Measurements from ENCODE around the gene KANK4.

The KANK4 gene

DNA sequence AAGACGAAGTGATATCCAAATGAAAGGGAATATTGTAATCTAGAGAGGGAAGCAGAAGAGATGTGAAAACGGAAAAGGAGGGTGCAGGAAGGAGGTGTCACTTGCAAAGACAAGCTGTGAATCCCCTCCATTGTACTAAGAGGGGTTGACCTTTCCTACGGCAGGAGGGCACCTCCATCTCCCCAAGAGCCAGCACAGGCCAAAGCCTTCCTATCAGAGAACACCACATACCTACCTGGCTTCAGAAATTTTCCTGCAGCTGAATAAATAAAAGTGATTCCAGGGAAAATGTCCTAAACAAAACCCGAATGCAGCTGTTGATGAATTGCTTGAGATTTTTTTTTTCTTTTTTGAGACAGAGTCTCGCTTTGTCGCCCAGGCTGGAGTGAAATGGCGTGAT is 14.3 kb downstream of the KANK4 start:
- no peak for DNase-seq (ENCODE audit: low spot score)

DNA sequence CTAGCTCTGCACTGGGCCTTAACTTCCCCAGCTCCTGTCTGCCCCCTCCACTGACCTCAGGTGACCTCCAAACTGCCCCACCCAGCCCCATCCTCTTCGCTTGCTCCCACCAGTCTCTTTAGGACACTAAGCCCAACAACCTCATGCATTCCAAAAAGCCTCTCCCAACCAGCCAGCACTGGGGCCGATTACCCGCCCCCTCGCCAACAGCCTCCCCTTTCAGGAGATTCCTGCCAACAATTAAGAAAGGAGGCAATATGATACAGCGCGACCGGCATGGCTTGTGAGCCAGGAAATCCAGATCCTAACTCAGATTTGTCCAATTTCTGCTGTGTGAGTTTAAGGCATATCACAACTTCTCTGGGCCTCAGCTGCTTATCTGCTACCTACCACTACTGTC is 14.7 kb downstream of the KANK4 start:
- DNase-seq (ENCODE audit: low spot score): no peak

DNA sequence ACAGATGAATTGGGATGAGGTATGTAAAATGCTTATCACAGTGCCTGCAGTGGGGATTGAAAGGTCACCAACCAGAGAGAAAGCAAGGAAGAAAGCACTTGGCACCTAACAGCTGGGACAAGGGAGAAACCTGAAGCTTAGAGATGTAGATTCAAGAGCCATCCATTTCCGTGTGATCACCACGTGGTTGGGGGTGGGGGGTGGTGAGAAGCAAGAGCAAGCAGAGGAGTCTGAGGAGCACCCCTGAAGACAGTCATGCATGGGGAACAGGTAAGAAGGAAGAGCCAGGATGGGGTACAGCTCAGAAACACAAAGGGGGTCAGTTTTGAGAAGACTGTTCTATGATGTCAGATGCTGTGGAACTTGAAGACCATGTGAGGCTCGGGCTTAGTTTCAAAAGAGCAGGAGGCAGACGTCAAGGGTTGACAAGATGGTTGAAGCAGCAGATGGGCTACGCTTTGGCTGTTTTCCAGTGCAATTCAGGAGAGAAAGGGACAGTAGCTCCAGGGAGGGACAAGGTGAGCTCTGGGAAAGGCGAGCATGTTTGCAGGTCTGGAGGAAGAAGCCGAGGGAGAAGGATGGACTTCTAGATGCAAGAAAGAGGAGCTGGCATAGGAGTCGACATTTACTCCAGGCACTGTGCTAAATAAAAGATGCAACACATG is 17.4 kb downstream of the KANK4 start:
- no peak for DNase-seq (ENCODE audit: low spot score)

DNA sequence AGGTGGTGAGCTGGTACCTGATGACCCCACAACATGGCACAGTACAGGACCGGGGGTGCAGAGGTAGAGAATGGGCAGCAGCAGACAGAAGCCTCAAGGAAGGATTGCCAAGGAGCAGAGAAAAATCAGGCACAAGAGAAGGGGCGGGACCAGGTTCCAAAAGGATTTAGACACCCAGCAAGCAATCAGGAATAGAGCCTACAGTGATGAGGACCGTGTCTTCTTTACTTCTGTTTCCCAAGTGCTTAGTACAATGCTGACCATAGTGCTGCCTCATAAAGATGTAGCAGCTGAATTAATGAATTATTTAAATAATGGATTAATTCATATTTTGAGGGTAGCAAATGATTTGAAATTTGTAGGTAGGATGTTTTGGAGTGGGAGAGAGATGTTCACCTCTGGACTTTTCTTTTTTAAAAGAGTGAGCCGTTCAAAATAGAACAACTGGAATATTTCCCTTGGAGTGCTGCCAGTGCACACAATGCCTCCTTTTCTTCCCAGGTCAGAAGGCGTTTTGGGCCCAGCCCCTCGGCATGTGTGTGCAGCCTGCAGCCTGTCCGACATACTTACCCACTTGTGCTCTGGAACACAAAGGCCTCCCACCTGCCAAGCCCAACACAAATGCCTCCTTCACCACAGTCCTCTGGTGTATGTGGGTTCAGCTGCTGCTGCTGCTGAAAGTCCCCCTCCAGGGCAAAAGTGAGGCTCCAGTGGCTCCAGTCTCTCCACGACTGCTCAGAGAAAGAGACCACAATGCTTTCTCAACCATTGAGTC is 19.6 kb downstream of the KANK4 start:
- no peak for DNase-seq (ENCODE audit: low spot score)

DNA sequence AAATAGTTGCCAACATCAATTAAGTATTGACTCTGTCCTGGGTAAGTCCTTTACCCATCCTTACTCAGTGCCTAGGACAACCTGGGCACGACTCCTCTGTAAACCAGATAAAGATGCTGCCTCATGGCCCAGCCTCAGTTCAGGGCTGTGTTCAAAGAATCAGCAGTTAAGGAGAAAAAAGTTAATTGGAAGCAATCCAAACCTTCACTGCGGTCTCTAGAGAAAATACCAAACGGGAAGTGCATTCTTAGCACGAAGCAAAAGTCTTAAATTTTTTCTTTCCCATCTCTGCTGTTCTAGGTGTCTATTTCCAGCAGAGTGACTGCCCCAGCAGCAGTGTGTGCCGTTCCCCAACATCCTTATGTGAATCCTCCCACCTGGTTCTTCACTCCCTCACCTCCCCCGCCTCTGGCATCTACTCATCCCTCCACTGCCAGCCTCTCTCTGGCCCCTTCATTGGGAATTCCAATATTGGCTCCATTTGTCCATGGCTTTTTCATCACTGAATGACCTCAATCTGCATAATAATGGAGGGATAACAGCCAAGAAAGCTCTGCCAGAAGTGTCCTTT is 23.2 kb downstream of the KANK4 start:
- DNase-seq (ENCODE audit: low spot score): no peak

GRCh38 chr1:62294261-62294660 is 25.0 kb downstream of the KANK4 start:
- no peak for DNase-seq (ENCODE audit: low spot score)

DNA sequence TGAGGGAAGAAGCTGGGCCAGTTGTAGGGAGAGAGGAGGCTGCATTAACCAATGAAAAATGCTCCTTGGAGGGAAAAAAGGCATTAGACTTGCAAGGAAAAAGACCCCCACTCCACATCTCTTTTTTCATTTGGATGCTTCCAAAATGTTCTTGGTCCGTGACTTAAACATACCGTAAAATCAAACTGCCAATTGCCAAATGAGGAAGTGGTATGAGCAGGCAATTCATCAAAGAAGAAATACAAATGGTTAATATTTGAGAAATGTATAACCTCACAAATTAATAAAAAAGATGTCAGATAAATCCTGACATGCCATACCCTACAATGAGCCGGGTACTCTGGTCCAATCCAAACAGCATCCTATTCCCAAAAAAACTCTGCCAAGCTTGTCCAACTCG is 30.6 kb downstream of the KANK4 start:
- DNase-seq (ENCODE audit: low spot score): no peak

GRCh38 chr1:62288224-62288623 is 31.0 kb downstream of the KANK4 start:
- no peak for DNase-seq (ENCODE audit: low spot score)

GRCh38 chr1:62286786-62287224 is 32.4 kb downstream of the KANK4 start:
- no peak for DNase-seq (ENCODE audit: low spot score)

GRCh38 chr1:62285984-62286785 is 33.0 kb downstream of the KANK4 start:
- no peak for DNase-seq (ENCODE audit: low spot score)

DNA sequence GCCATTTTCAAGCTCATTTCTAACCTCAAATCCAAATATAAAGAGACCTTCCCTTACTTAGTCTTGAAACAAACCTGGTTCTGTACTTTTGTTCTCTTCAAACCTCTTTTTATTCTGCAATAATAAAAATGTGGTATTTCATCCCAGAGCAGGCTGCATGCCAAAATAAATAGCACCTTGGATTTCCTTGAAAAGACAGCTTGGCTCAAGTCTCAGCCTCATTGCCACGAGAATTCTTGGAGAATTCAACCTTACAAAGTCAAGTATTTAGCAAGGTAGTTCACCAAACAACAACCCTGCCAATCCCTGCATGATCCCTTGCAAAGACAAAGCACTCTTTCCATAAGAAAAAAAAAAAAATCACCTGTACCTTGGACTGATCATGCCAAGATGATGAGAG is 33.8 kb downstream of the KANK4 start:
- no peak for DNase-seq (ENCODE audit: low spot score)

- no peak for DNase-seq (ENCODE audit: low spot score)
These were observed 35.2 kb downstream of the KANK4 start for GRCh38 chr1:62283986-62284385.

DNA sequence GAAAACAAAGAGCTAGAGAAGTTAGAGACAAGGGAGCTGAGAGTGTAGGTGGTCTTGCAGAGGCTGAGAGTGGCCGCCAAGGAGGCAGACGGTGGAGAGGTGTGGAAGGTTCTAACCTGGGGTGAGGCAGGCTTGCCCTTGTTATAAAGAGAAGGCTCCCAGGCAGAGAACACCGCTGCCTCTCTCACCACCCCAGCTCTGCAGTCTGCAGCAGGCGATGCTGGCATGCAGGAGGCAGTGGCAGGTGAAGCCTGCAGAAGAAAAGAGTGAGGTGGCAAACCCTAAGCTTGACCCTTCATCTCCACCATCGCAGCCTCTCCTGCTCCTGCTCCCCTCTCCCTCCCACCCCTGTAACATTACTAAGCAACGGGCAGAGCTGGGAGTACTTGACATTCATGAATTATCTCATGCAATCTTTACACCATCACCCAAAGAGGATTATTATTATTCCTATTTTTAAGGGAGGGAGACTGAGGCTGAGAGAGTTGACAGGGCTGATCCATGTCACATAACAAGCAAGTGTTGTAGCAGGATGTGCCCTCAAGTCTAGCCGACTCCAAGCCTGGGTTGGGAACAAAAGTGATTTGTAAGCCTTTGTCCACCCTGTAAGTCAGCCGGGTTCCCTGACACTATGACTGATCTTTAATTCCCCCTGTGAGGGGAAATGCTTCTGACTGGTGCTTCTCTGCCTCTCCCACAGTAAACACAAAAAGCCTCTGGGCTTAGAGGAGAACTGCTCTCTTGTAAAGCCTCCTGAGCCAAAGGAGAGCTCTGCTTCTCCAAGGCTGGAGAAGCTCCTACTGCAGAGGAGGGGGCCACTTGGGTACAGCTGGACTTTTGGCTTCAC is 36.1 kb downstream of the KANK4 start:
- no peak for DNase-seq (ENCODE audit: low spot score)

- DNase-seq (ENCODE audit: low spot score): no peak
These were observed 37.2 kb downstream of the KANK4 start for GRCh38 chr1:62281922-62282555.

DNA sequence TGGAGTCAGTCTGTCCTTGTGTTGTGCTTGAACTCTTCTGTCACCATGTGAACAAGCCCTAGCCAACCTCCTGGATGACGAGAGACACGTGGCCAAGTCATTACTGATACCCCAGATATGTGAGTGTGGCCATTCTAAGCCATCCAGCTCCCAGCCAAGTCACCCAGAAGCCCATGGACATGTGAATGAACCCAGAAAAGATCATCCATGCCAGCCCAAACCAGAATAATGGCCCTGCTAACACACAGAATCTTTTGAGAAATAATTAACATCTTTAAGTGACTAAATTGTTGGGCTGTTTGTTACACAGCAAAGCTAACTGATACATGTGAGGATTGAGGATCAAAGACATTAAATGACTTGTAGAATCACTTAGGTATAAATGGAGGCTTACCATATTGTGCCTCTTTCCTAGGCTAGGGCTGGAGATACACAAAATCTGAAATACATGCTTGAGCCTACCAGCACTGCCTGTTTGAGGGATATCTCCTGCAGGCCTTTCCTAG is 38.2 kb downstream of the KANK4 start:
- no peak for DNase-seq (ENCODE audit: low spot score)

GRCh38 chr1:62280150-62280549 is 39.1 kb downstream of the KANK4 start:
- no peak for DNase-seq (ENCODE audit: low spot score)

- no peak for DNase-seq (ENCODE audit: low spot score)
These were observed 42.4 kb downstream of the KANK4 start for GRCh38 chr1:62276791-62277190.

GRCh38 chr1:62274496-62275485 is 44.4 kb downstream of the KANK4 start:
- DNase-seq (ENCODE audit: low spot score): no peak

DNA sequence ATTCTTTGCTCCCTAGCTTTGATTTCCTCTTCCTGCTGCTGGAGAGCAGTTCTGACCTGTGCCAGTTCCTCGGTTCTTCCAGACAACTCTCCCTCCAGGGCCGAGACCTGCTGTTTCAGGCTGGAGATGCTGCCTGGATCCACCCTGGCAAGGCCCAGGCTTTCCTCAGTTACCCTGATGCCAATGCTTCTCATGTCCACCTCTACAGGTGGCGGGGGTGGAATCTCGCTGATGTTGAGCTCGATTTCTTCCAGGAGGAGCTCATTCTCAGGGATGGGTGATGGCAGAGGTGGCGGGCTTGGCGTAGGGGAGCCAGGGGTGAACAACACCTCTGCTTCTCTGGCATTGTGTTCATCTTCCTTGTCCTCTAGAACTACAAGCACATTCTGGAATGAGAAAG is 45.3 kb downstream of the KANK4 start:
- no peak for DNase-seq (ENCODE audit: low spot score)
